Adipocyte (in vitro differentiated cells): ENCODE results near the gene OIP5.
A peak's percentile ranks its signal among the peaks of the same experiment; 100 is the strongest.
"Not testable (repeated sequence)": the region's sequence is repeated elsewhere in the genome, so short reads cannot be mapped to it uniquely, and the experiment has no call there.

Experiments used
- DNase-seq: peaks from one replicate; pipeline ENCODE4 v3.0.0-alpha.2; 2015; ENCODE audit warnings: low read depth
- H3K27me3 ChIP-seq: replicated peaks from 2 replicates; pipeline ENCODE4 v1.7.0; 2013; ENCODE audit warnings: mild to moderate bottlenecking, low read length, moderate library complexity; ENCODE audit not compliant: control insufficient read depth, insufficient read depth
- H3K36me3 ChIP-seq: 2 replicates; pipeline ENCODE4 v1.7.0; 2013; ENCODE audit warnings: low read length, mild to moderate bottlenecking, moderate library complexity; ENCODE audit not compliant: control insufficient read depth, insufficient read depth, severe bottlenecking
- H3K4me1 ChIP-seq: 2 replicates; pipeline ENCODE4 v1.7.0; 2013; ENCODE audit warnings: mild to moderate bottlenecking, low read length, moderate library complexity; ENCODE audit not compliant: control insufficient read depth, insufficient read depth
- H3K4me3 ChIP-seq: 2 replicates; pipeline ENCODE4 v1.7.0; 2013; ENCODE audit warnings: mild to moderate bottlenecking, low read length, moderate library complexity
- H3K9ac ChIP-seq: 2 replicates; pipeline ENCODE4 v1.7.0; 2013; ENCODE audit warnings: mild to moderate bottlenecking, low read length, moderate library complexity
- H3K9me3 ChIP-seq: 2 replicates; pipeline ENCODE4 v1.7.0; 2013; ENCODE audit warnings: mild to moderate bottlenecking, low read length, moderate library complexity; ENCODE audit not compliant: control insufficient read depth

OIP5 gene

GRCh38 chr15:41292521-41292920 is 39.9 kb downstream of the OIP5 start:
- peaks cover 39% of the 10 kb centered on the region for H3K36me3 ChIP-seq
- H3K27me3 ChIP-seq: no peaks in the 10 kb centered on the region
- H3K4me1 ChIP-seq: peaks cover 10% of the 10 kb centered on the region
- H3K9ac ChIP-seq: no peak overlapping the region
- no peak overlapping the region for H3K4me3 ChIP-seq
- DNase-seq: no peak
- no peaks in the 10 kb centered on the region for H3K9me3 ChIP-seq

GRCh38 chr15:41291065-41291631 is 41.2 kb downstream of the OIP5 start:
- H3K36me3 ChIP-seq: peaks cover 40% of the 10 kb centered on the region

GRCh38 chr15:41289953-41290352 is 42.4 kb downstream of the OIP5 start:
- Histone ChIP-seq H3K36me3 (peaks cover 43% of the 10 kb centered on the region), H3K9ac (no peak overlapping the region), H3K9me3 (no peaks in the 10 kb centered on the region), H3K4me3 (no peak overlapping the region), H3K4me1 (peaks cover 33% of the 10 kb centered on the region), H3K27me3 (no peaks in the 10 kb centered on the region)
- no peak for DNase-seq

More at GRCh38 chr15:41291065-41291631, 41.2 kb downstream of the OIP5 start:
- H3K27me3 ChIP-seq: no peaks in the 10 kb centered on the region
- H3K4me1 ChIP-seq: peaks cover 24% of the 10 kb centered on the region
- H3K4me3 ChIP-seq: no peak overlapping the region
- no peak for DNase-seq
- H3K9me3 ChIP-seq: no peaks in the 10 kb centered on the region
- H3K9ac ChIP-seq: no peak overlapping the region

- H3K27me3 ChIP-seq: no peaks in the 10 kb centered on the region
- peaks cover 34% of the 10 kb centered on the region for H3K4me1 ChIP-seq
- peaks cover 43% of the 10 kb centered on the region for H3K36me3 ChIP-seq
- no peaks in the 10 kb centered on the region for H3K9me3 ChIP-seq
- no peak for DNase-seq
- H3K4me3 ChIP-seq: no peak overlapping the region
- H3K9ac ChIP-seq: no peak overlapping the region
These were observed 43.9 kb downstream of the OIP5 start for GRCh38 chr15:41288464-41288863.

- no peaks in the 10 kb centered on the region for H3K9me3 ChIP-seq
- no peak overlapping the region for H3K9ac ChIP-seq
- peaks cover 49% of the 10 kb centered on the region for H3K36me3 ChIP-seq
- H3K27me3 ChIP-seq: no peaks in the 10 kb centered on the region
- no peak overlapping the region for H3K4me3 ChIP-seq
- peaks cover 41% of the 10 kb centered on the region for H3K4me1 ChIP-seq
- peak; percentile 58 for DNase-seq
These were observed 45.6 kb downstream of the OIP5 start for GRCh38 chr15:41286665-41287333.

- peaks cover 50% of the 10 kb centered on the region for H3K36me3 ChIP-seq
- H3K4me3 ChIP-seq: peak overlapping the region; percentile 92
- peaks cover 51% of the 10 kb centered on the region for H3K4me1 ChIP-seq
- no peaks in the 10 kb centered on the region for H3K27me3 ChIP-seq
- H3K9ac ChIP-seq: peak overlapping the region; percentile 94
- H3K9me3 ChIP-seq: no peaks in the 10 kb centered on the region
- DNase-seq: no peak
These were observed 47.1 kb downstream of the OIP5 start for GRCh38 chr15:41285285-41285684.

GRCh38 chr15:41284427-41285177 is 47.8 kb downstream of the OIP5 start:
- Histone ChIP-seq H3K27me3 (no peaks in the 10 kb centered on the region), H3K36me3 (peaks cover 56% of the 10 kb centered on the region), H3K9me3 (no peaks in the 10 kb centered on the region), H3K4me1 (peaks cover 51% of the 10 kb centered on the region), H3K4me3 (peak overlapping the region; percentile 92), H3K9ac (peak overlapping the region; percentile 94)
- peak; percentile 63 for DNase-seq

GRCh38 chr15:41283653-41284426 is 48.6 kb downstream of the OIP5 start:
- Histone ChIP-seq H3K9ac (peak overlapping the region; percentile 94), H3K9me3 (no peaks in the 10 kb centered on the region), H3K27me3 (no peaks in the 10 kb centered on the region), H3K4me3 (peak overlapping the region; percentile 92), H3K4me1 (peaks cover 50% of the 10 kb centered on the region), H3K36me3 (peaks cover 59% of the 10 kb centered on the region)
- DNase-seq: peak; percentile 99

- H3K27me3 ChIP-seq, H3K9me3 ChIP-seq, DNase-seq: not testable (repeated sequence)
- Histone ChIP-seq H3K4me1 (peaks cover 42% of the 10 kb centered on the region), H3K9ac (peak overlapping the region; percentile 72), H3K4me3 (peak overlapping the region; percentile 92), H3K36me3 (peaks cover 58% of the 10 kb centered on the region)
These were observed 49.3 kb downstream of the OIP5 start for GRCh38 chr15:41282980-41283652.

- not testable (repeated sequence) for H3K9me3 ChIP-seq, H3K4me3 ChIP-seq, DNase-seq, H3K27me3 ChIP-seq, H3K9ac ChIP-seq
- H3K36me3 ChIP-seq: peaks cover 56% of the 10 kb centered on the region
- H3K4me1 ChIP-seq: peaks cover 39% of the 10 kb centered on the region
These were observed 50.0 kb downstream of the OIP5 start for GRCh38 chr15:41282436-41282835.
